Measurements from ENCODE around the gene DLL4. TPM values are rescaled to one million over a fixed set of nuclear protein-coding genes. Genes with fewer than 3 reads are reported as not detected.

DLL4 gene
- total RNA-seq (2014; rRNA removed; shearing (Covaris generic); ENCODE audit: low replicate concordance): 0.07 TPM in 1 of 2 replicates, not detected in the other

GRCh38 chr15:40928821-40929659 is at the start of gene DLL4:
Gene DLL4 (plus strand): TSS chr15:40929340. CDS start chr15:40929669, 329 bp downstream.
- DNase-seq (ENCODE audit: low read depth): peak; percentile 82
- in situ Hi-C loops (cut with HindIII; ENCODE audit: low pct_unique_long_range_greater_than_20kb, low sequenced_read_pairs): no loop called here

- no peak for DNase-seq (ENCODE audit: low read depth)
- in situ Hi-C loops (cut with HindIII; ENCODE audit: low pct_unique_long_range_greater_than_20kb, low sequenced_read_pairs): no loop called here
Measured at GRCh38 chr15:40879609-40880008, 49.5 kb upstream of the DLL4 start.

GRCh38 chr15:40881351-40881750 is 47.8 kb upstream of the DLL4 start:
- DNase-seq (ENCODE audit: low read depth): no peak

GRCh38 chr15:40886586-40886985 is 42.6 kb upstream of the DLL4 start:
- in situ Hi-C loops (cut with HindIII; ENCODE audit: low pct_unique_long_range_greater_than_20kb, low sequenced_read_pairs): no loop called here
- no peak for DNase-seq (ENCODE audit: low read depth)

More at GRCh38 chr15:40881351-40881750, 47.8 kb upstream of the DLL4 start:
- in situ Hi-C loops (cut with HindIII; ENCODE audit: low pct_unique_long_range_greater_than_20kb, low sequenced_read_pairs): no loop called here

GRCh38 chr15:40889112-40889511 is 40.0 kb upstream of the DLL4 start:
- in situ Hi-C loops (cut with HindIII; ENCODE audit: low pct_unique_long_range_greater_than_20kb, low sequenced_read_pairs): no loop called here
- no peak for DNase-seq (ENCODE audit: low read depth)

- DNase-seq (ENCODE audit: low read depth): no peak
- in situ Hi-C loops (cut with HindIII; ENCODE audit: low pct_unique_long_range_greater_than_20kb, low sequenced_read_pairs): no loop called here
Measured at GRCh38 chr15:40891138-40891537, 38.0 kb upstream of the DLL4 start.

- peak; percentile 53 for DNase-seq (ENCODE audit: low read depth)
- in situ Hi-C loops (cut with HindIII; ENCODE audit: low pct_unique_long_range_greater_than_20kb, low sequenced_read_pairs): no loop called here
Measured at GRCh38 chr15:40891810-40892446, 37.2 kb upstream of the DLL4 start.

GRCh38 chr15:40892447-40893012 is 36.6 kb upstream of the DLL4 start:
- in situ Hi-C loops (cut with HindIII; ENCODE audit: low pct_unique_long_range_greater_than_20kb, low sequenced_read_pairs): no loop called here

GRCh38 chr15:40893019-40893670 is 36.0 kb upstream of the DLL4 start:
- DNase-seq (ENCODE audit: low read depth): no peak
- in situ Hi-C loops (cut with HindIII; ENCODE audit: low pct_unique_long_range_greater_than_20kb, low sequenced_read_pairs): no loop called here

More at GRCh38 chr15:40892447-40893012, 36.6 kb upstream of the DLL4 start:
- DNase-seq (ENCODE audit: low read depth): no peak

- DNase-seq (ENCODE audit: low read depth): peak; percentile 93
- in situ Hi-C loops (cut with HindIII; ENCODE audit: low pct_unique_long_range_greater_than_20kb, low sequenced_read_pairs): no loop called here
Measured at GRCh38 chr15:40893733-40894680, 35.1 kb upstream of the DLL4 start, which contains the start of gene VPS18. Gene VPS18 (plus strand): TSS chr15:40894450. CDS start chr15:40894769, 319 bp downstream.

- in situ Hi-C loops (cut with HindIII; ENCODE audit: low pct_unique_long_range_greater_than_20kb, low sequenced_read_pairs): no loop called here
- DNase-seq (ENCODE audit: low read depth): peak; percentile 62
Measured at GRCh38 chr15:40894681-40895448, 34.3 kb upstream of the DLL4 start.

GRCh38 chr15:40899536-40900207 is 29.5 kb upstream of the DLL4 start:
- in situ Hi-C loops (cut with HindIII; ENCODE audit: low pct_unique_long_range_greater_than_20kb, low sequenced_read_pairs): no loop called here
- no peak for DNase-seq (ENCODE audit: low read depth)

- DNase-seq (ENCODE audit: low read depth): no peak
- in situ Hi-C loops (cut with HindIII; ENCODE audit: low pct_unique_long_range_greater_than_20kb, low sequenced_read_pairs): no loop called here
Measured at GRCh38 chr15:40900256-40901052, 28.7 kb upstream of the DLL4 start.

GRCh38 chr15:40901053-40901443 is 28.1 kb upstream of the DLL4 start:
- in situ Hi-C loops (cut with HindIII; ENCODE audit: low pct_unique_long_range_greater_than_20kb, low sequenced_read_pairs): no loop called here
- no peak for DNase-seq (ENCODE audit: low read depth)

GRCh38 chr15:40902605-40903561 is 26.3 kb upstream of the DLL4 start:
- no peak for DNase-seq (ENCODE audit: low read depth)
- in situ Hi-C loops (cut with HindIII; ENCODE audit: low pct_unique_long_range_greater_than_20kb, low sequenced_read_pairs): no loop called here

All from Caki2 (cell line).